Glutamatergic neuron (in vitro differentiated cells): ENCODE measurements around the gene C1orf159. TPM values are rescaled to one million over a fixed set of nuclear protein-coding genes. Genes with fewer than 3 reads are reported as not detected.

Source experiments
- DNase-seq: peaks from one replicate; pipeline ENCODE4 v3.0.0; 2022
- H3K27ac Mint-ChIP-seq: one replicate; pipeline ENCODE4 v1.8.0; 2020; ENCODE audit warnings: mild to moderate bottlenecking, mixed read lengths, inconsistent platforms; ENCODE audit not compliant: unreplicated experiment
- H3K27me3 Mint-ChIP-seq: one replicate; pipeline ENCODE4 v1.8.0; 2020; ENCODE audit warnings: mild to moderate bottlenecking, moderate library complexity, mixed read lengths, inconsistent platforms; ENCODE audit not compliant: unreplicated experiment
- H3K36me3 Mint-ChIP-seq: one replicate; pipeline ENCODE4 v1.8.0; 2020; ENCODE audit warnings: mild to moderate bottlenecking, mixed read lengths, inconsistent platforms; ENCODE audit not compliant: unreplicated experiment
- H3K4me1 Mint-ChIP-seq: one replicate; pipeline ENCODE4 v1.8.0; 2020; ENCODE audit warnings: mild to moderate bottlenecking, low read depth, mixed read lengths, inconsistent platforms; ENCODE audit not compliant: unreplicated experiment
- H3K4me3 Mint-ChIP-seq: one replicate; pipeline ENCODE4 v1.8.0; 2020; ENCODE audit warnings: mild to moderate bottlenecking, mixed read lengths, inconsistent platforms; ENCODE audit not compliant: unreplicated experiment
- H3K9me3 Mint-ChIP-seq: one replicate; pipeline ENCODE4 v1.8.0; 2020; ENCODE audit warnings: mild to moderate bottlenecking, moderate library complexity, mixed read lengths, inconsistent platforms; ENCODE audit not compliant: unreplicated experiment
- total RNA-seq: library from RNA; stranded (reverse); fragmentation: NEBNext Ultra II Directional; extraction: Animal tissue kit (Norgen Biotek cat#: 25700); gene quantifications from one replicate; pipeline ENCODE4 v1.2.1, GENCODE V29; 2021; ENCODE audit not compliant: unreplicated experiment
- TF ChIP-seq, protein P1 (sequence below): fragments of 200-600 bp; sonication (generic); IDR thresholded peaks from one replicate; pipeline ENCODE4 v1.5.0; 2021; ENCODE audit not compliant: partially characterized antibody, unreplicated experiment

C1orf159 gene
- total RNA-seq, 1 donor from 2014 or later: 24.5 TPM

GRCh38 chr1:1160281-1160930, 44.5 kb upstream of the C1orf159 start:
- TF ChIP-seq, protein P1, sequence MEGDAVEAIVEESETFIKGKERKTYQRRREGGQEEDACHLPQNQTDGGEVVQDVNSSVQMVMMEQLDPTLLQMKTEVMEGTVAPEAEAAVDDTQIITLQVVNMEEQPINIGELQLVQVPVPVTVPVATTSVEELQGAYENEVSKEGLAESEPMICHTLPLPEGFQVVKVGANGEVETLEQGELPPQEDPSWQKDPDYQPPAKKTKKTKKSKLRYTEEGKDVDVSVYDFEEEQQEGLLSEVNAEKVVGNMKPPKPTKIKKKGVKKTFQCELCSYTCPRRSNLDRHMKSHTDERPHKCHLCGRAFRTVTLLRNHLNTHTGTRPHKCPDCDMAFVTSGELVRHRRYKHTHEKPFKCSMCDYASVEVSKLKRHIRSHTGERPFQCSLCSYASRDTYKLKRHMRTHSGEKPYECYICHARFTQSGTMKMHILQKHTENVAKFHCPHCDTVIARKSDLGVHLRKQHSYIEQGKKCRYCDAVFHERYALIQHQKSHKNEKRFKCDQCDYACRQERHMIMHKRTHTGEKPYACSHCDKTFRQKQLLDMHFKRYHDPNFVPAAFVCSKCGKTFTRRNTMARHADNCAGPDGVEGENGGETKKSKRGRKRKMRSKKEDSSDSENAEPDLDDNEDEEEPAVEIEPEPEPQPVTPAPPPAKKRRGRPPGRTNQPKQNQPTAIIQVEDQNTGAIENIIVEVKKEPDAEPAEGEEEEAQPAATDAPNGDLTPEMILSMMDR: no peak
- H3K4me3 Mint-ChIP-seq: no peak overlapping the region
- peaks cover 4% of the 10 kb centered on the region for H3K4me1 Mint-ChIP-seq
- no peak overlapping the region for H3K27ac Mint-ChIP-seq
- no peak for DNase-seq
- H3K36me3 Mint-ChIP-seq: peaks cover 1% of the 10 kb centered on the region
- peaks cover 58% of the 10 kb centered on the region for H3K9me3 Mint-ChIP-seq
- H3K27me3 Mint-ChIP-seq: peaks cover 60% of the 10 kb centered on the region

GRCh38 chr1:1157914-1158710, 42.2 kb upstream of the C1orf159 start:
- H3K4me1 Mint-ChIP-seq: no peaks in the 10 kb centered on the region
- H3K4me3 Mint-ChIP-seq: no peak overlapping the region
- H3K27me3 Mint-ChIP-seq: peaks cover 62% of the 10 kb centered on the region

GRCh38 chr1:1157426-1157913, 41.6 kb upstream of the C1orf159 start:
- Mint-ChIP-seq H3K9me3 (peaks cover 74% of the 10 kb centered on the region), H3K4me3 (no peak overlapping the region), H3K27me3 (peaks cover 66% of the 10 kb centered on the region), H3K36me3 (peaks cover 19% of the 10 kb centered on the region), H3K27ac (peak overlapping the region; percentile 55), H3K4me1 (no peaks in the 10 kb centered on the region)
- TF ChIP-seq, protein P1: no peak
- DNase-seq: peak; percentile 61

More at GRCh38 chr1:1157914-1158710, 42.2 kb upstream of the C1orf159 start:
- H3K36me3 Mint-ChIP-seq: peaks cover 13% of the 10 kb centered on the region
- DNase-seq: peak; percentile 64
- peaks cover 70% of the 10 kb centered on the region for H3K9me3 Mint-ChIP-seq
- TF ChIP-seq, protein P1: no peak
- no peak overlapping the region for H3K27ac Mint-ChIP-seq

- Mint-ChIP-seq H3K9me3 (peaks cover 78% of the 10 kb centered on the region), H3K4me3 (peak overlapping the region; percentile 49), H3K4me1 (no peaks in the 10 kb centered on the region), H3K27me3 (peaks cover 69% of the 10 kb centered on the region), H3K36me3 (peaks cover 23% of the 10 kb centered on the region), H3K27ac (peak overlapping the region; percentile 78)
- DNase-seq: no peak
- TF ChIP-seq, protein P1: no peak
These were observed 41.1 kb upstream of the C1orf159 start for GRCh38 chr1:1157033-1157365.
